Mammary epithelial cell (primary cell): ENCODE results near the gene PTPRG.

Source experiments
- CTCF ChIP-seq, 2 donors: IDR thresholded peaks in 1 of 2; conservative IDR thresholded peaks in 1 of 2; 2 replicates each; pipeline ENCODE4 v1.5.1; 2011 to 2012; ENCODE audit warnings: inconsistent platforms in 2 of 2, low read length in 2 of 2, mild to moderate bottlenecking in 2 of 2, control low read depth in 1 of 2, low read depth in 1 of 2; ENCODE audit not compliant: insufficient read depth in 1 of 2; ENCODE audit errors: extremely low read depth in 1 of 2
- EZH2 ChIP-seq: IDR thresholded peaks from 2 replicates; pipeline ENCODE4 v1.6.1; 2012; ENCODE audit warnings: low read length, inconsistent platforms, borderline replicate concordance

DNA sequence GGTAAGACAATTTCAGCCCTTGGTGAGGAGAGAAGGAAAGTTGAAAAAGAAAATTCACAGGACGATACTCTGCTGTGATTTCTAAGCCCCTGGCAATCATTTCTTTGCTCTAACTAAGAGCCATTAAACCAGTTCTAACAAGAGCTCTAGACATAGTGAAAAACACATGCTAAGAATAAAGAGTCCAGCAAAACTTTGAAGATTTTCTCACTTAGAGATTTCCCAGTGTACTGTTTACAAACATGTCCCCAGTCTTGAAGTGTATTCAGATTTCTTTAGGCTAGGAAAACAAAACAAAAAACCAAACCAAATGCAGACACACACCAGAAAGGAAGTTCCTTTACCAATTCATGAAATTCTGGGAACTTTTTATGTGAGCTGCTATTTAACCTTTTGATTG, 325.8 kb downstream of the PTPRG start:
- TF ChIP-seq CTCF (conservative IDR thresholded peaks at IDR 0.05 in 1 of 2, IDR thresholded peaks at IDR 0.05 in 1 of 2; ENCODE audit: extremely low read depth in 1 of 2, insufficient read depth in 1 of 2, low read depth in 1 of 2, low read length in 2 of 2) (no peak), EZH2 (no peak)
